ENCODE data around the gene ATF6. TPM values are rescaled to one million over a fixed set of nuclear protein-coding genes. Genes with fewer than 3 reads are reported as not detected.
"Not testable (repeated sequence)": the region's sequence is repeated elsewhere in the genome, so short reads cannot be mapped to it uniquely, and the experiment has no call there.

ATF6 gene, protein sequence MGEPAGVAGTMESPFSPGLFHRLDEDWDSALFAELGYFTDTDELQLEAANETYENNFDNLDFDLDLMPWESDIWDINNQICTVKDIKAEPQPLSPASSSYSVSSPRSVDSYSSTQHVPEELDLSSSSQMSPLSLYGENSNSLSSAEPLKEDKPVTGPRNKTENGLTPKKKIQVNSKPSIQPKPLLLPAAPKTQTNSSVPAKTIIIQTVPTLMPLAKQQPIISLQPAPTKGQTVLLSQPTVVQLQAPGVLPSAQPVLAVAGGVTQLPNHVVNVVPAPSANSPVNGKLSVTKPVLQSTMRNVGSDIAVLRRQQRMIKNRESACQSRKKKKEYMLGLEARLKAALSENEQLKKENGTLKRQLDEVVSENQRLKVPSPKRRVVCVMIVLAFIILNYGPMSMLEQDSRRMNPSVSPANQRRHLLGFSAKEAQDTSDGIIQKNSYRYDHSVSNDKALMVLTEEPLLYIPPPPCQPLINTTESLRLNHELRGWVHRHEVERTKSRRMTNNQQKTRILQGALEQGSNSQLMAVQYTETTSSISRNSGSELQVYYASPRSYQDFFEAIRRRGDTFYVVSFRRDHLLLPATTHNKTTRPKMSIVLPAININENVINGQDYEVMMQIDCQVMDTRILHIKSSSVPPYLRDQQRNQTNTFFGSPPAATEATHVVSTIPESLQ
- total RNA-seq, result 10 to 100 TPM; 21.3 to 24.9 TPM

DNA sequence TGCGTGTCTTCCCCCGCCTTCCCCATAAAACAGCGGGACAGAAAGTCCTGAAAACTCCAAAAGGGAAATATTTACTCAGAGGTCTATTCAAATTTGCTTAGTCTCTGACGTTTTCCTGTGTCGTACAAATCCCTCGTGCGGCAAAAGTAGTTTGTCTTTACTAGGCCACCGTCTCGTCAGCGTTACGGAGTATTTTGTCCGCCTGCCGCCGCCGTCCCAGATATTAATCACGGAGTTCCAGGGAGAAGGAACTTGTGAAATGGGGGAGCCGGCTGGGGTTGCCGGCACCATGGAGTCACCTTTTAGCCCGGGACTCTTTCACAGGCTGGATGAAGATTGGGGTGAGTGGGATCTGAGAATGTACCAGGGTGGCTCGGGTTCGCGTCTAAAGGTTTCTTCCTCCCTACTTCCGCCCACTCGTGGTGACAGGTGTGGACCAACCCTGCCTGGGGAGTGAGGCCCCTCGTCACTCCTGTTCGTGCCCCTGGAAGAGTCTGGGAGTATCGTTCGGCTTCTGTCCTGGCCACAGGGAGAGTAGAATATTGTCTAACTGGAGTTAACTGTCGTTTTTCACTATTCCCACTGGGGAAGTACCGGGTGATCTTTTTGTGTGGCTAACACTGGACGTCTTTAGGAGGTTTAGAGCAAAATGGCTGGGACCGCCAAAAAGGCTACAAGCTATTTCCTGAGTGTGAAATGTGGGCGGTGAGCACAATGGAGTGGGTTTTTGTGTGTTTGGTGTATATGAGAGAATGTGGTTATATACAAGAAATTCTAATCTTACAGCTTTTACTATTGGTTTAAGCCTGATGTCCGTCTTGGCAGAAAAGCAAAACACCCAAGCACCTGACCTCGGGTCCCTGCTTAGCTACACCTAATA, at the start of gene ATF6:
Gene ATF6 (plus strand): TSS at position 219 of the 880 bp plus-strand sequence. CDS start 41 bp downstream, at position 260.
- DNase-seq (ENCODE audit: low spot score in 2 of 2) (peak; percentile 73 to 74), ATAC-seq (peak; percentile 78 to 81)
- Mint-ChIP-seq H3K27ac (peak within 1 kb of the TSS; percentile 98 to 99), H3K36me3 (peaks cover 0 to 9% of the 10 kb centered on the region in 2 donors), H3K9me3 (no peaks in the 10 kb centered on the region)

DNA sequence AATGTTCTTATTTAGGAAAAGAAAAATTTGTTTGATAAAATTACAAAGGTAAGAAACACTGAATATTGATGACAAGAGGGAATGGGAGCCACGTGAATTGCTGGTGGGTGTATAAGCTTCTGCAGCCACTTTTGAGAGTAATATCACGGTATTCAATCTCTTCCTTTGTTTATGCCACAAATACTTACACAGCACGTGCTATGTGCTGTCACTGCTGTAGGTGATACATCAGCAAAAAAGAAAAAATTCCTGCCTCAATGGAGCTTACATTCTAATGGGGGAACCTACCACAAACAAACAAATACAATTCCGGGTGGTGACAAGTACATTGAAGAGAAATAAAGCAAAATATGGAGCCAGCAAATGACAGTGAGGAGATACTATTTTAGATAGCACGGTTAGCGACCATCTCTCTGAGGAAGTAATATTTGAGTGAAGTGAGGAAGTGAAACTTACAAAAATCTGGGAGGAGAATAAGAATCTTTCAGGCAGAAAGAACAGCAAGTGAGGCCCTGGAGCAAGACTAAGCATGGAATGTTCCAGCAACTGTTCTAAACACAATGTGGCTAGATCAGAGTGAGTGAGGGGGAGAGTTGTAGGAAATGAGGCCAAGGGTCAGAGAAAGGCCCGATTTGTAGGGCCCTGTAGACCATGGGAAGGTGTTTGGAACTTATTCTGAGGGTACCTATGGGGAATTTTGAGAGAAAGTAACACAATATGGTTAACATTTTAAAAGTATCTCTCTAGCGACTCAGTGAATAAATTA, 47.4 kb upstream of the ATF6 start:
- Mint-ChIP-seq H3K9me3 (no peaks in the 10 kb centered on the region), H3K36me3 (no peaks in the 10 kb centered on the region), H3K27ac (no peak overlapping the region)
- ATAC-seq, result no peak
- no peak for DNase-seq (ENCODE audit: low spot score in 2 of 2)

DNA sequence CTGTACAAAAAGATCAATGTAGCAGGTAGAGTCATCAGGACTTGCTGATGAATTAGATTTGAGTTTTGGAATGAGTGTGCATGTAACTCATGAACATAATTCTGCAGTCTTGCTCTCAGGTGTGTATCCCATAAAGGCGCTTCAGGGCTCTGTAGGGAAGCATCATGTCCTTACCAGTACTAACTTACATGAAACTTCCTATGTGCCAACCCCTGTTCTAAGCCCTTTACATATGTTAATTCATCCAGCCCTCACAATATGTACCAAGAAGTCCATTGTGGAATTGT, 46.9 kb upstream of the ATF6 start:
- DNase-seq (ENCODE audit: low spot score in 2 of 2), result no peak
- H3K9me3 Mint-ChIP-seq, result no peaks in the 10 kb centered on the region
- H3K27ac Mint-ChIP-seq, result no peak overlapping the region
- H3K36me3 Mint-ChIP-seq, result no peaks in the 10 kb centered on the region
- ATAC-seq, result peak; percentile 60 to 89

DNA sequence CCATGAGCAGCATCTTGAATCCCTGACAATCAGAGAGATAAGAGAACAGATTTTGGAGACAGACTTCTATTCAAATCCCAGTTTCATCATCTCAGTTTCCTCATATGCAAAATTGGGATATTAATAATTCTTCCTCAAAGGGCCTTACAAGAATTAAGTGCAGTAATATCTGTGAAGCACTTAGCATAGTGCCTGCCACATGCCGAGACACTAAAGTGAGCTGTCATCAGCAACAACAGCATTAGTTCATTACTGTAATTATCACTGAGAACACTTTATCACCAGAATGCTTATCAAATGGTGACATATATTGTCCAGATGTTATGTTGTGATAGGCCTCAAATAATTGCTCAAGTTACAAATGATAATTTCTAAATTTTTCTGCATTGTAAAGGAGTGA, 45.7 kb upstream of the ATF6 start:
- ATAC-seq (no peak), DNase-seq (ENCODE audit: low spot score in 2 of 2) (no peak)
- Mint-ChIP-seq H3K27ac (no peak overlapping the region), H3K9me3 (no peaks in the 10 kb centered on the region), H3K36me3 (no peaks in the 10 kb centered on the region)

DNA sequence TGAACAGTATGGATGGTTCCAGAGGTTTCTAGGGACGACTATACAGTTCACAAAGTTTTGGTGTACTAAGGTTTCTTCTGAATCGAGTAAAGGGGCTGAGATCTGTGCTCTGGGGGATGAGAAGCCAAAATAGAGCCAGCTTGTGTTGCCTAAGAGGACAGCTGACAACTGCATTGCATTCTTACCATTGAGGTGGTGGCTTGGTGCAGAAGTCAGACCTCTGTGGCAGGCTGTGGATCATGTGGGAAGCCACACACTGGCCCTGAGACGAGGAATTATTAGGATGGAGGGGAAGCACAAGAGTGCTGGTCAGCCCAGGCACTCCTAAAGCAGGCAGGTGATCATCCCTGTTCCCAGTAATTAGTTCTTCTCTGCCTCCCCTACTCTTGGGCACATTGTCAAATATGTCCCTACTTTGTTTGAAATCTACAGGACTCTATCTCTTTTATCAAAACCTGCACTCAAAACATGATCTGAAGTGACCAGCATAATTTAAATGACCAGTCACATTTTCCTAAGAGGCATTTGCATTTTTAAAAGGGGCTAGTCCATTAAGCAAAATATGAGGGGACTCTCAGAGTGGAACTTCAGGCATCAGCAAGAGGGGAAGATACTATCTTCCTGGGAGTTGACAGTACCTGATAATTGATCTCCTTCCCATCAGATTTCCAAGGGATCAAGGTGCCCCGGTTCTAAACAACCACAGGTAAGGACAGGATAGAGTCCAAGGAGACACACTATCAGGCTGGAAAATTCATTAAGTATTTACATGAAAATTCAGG, 45.0 kb upstream of the ATF6 start, which contains the start of gene FCRLB:
Gene FCRLB (plus strand): TSS at position 589 of the 782 bp plus-strand sequence. CDS start 1,129 bp downstream, outside the sequence.
- DNase-seq (ENCODE audit: low spot score in 2 of 2) (no peak), ATAC-seq (no peak)
- no peaks in the 10 kb centered on the region for H3K36me3 Mint-ChIP-seq
- H3K27ac Mint-ChIP-seq, result no peak within 1 kb of the TSS
- no peaks in the 10 kb centered on the region for H3K9me3 Mint-ChIP-seq

DNA sequence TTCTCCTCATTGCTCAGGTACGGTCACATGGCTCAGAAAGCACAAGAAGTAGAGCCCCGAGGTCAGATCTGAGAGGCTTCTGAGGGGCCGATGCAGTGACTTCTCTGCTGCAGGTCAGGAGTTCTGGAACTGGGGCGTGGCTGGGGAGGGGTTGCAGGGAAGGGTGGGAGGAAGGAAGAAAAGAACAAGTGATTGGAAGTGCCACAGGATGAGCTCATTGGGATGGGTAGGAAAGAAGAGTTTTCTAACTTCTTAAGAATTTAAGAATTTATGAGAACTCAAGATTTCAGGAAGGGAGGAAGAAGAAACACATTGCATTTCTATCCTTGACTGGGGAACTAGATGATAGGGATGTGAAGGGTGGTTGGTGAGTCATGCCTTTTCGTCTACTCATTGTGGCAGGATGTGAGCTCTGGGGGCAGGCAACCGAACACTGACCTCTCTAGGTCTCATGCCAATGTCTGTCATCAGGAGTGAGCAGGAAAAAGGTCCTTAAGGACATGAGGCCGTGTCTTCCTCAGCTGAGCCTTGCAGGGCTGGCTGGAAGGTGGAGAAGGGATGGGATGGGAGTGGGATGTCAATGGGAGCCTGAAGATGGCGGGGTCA, 44.3 kb upstream of the ATF6 start:
- ATAC-seq (peak in 1 of 2 donors; percentile 58), DNase-seq (ENCODE audit: low spot score in 2 of 2) (no peak)
- Mint-ChIP-seq H3K9me3 (no peaks in the 10 kb centered on the region), H3K27ac (no peak overlapping the region), H3K36me3 (no peaks in the 10 kb centered on the region)

DNA sequence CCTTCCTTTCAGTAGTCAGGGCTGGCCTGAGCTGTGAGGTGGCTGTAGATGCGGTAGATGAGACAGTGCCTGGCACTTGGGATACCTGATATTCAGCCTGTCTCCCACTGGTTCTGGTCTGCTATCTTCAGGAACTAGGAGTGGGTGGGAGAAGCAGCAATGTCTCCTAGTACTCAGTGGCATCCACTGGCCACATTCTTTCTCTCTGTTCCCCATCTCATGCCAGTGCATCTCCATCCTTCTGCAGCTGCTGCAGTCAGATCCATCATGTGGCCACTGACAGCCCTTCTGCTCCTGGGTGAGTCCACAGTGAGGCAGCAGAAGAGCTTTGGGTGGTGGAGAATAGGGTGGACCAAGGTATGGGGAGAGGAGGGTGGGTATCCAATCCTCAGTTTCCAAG, 43.7 kb upstream of the ATF6 start:
- no peaks in the 10 kb centered on the region for H3K36me3 Mint-ChIP-seq
- no peak overlapping the region for H3K27ac Mint-ChIP-seq
- no peak for ATAC-seq
- DNase-seq (ENCODE audit: low spot score in 2 of 2), result no peak
- H3K9me3 Mint-ChIP-seq, result no peaks in the 10 kb centered on the region

DNA sequence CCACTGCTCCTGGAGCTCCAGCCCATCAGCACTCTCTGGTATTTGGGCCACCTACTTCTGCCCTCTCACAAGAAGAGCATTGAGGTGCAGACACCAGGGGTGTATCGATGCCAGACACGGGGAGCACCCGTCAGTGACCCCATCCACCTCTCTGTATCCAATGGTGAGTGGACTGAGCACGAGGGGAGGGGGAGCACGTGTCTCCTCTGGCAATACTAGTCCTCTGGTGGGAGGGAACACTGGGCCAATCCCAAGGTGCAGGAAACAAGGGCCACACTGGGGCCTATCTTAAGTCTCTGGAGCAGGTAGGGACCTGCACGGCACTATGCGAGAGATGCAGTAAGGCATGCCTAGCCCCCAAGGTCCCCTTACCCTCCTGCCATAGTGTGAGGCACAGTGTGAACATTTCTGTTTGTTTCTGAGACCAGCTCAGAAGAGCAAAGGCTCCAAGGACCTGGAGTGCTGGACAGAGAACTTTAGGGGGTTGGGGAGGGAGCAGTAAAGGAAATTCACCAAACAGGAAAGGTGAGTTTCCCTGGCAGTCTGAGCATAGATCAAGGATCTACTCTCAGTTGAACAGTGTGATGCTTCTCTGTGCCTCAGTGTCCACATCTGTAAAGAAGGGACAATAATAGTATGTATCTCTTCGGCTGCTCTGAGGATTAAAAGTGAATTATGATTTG, 42.5 kb upstream of the ATF6 start:
- H3K9me3 Mint-ChIP-seq, result no peaks in the 10 kb centered on the region
- ATAC-seq (no peak), DNase-seq (ENCODE audit: low spot score in 2 of 2) (no peak)
- H3K27ac Mint-ChIP-seq, result no peak overlapping the region
- H3K36me3 Mint-ChIP-seq, result no peaks in the 10 kb centered on the region

DNA sequence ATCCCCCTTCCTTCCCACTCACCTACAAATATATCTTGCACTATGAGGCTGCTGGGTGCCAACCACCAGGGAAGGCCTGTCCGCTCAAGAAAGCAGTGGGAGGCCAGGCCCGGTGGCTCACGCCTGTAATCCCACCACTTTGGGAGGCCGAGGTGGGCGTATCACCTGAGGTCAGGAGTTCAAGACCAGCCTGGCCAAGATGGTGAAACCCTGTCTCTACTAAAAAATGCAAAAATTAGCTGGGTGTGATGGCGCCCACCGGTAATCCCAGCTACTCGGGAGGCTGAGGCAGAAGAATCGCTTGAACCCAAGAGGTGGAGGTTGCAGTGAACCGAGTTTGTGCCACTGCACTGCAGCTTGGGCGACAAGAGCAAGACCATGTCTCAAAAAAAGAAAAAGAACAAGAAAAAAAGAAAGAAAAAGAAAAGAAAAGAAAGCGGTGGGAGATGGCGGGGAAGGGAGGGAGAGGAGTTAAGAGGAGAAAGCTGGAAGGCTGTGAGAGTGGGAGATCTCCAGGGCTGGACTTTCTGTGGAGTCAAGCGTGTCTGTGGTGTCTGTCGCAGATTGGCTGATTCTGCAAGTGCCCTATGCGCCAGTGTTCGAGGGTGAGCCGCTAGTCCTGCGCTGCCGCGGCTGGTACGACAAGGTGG, 40.7 kb upstream of the ATF6 start:
- H3K36me3 Mint-ChIP-seq; DNase-seq (ENCODE audit: low spot score in 2 of 2); ATAC-seq; H3K9me3 Mint-ChIP-seq: not testable (repeated sequence)
- H3K27ac Mint-ChIP-seq, result peak overlapping the region in 1 of 2 donors; percentile 43

DNA sequence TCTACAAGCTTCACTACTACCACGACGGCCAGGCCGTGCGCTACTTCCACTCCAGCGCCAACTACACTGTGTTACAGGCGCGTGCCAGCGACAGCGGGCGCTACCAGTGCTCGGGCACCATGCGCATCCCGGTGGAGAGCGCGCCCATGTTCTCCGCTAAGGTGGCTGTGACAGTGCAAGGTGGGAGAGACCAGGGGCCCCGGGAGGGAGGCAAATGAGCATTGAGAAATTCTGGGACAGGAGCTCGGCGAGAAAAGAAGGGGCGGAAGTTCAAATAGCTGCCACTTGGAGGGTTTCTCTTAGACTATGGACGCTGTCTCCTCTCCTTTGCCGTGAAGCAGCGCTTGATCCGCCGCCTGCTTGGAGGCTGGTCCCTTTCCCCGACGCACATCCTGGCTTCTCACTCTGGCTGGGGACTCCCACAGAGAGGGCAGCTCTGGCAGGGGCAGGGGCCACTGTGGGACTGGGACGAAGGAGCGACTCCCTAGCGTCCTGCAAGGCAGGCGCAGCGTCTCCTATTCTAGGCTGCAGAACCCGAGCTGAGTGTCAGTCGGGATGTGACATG, 40.1 kb upstream of the ATF6 start:
- peak overlapping the region in 1 of 2 donors; percentile 43 for H3K27ac Mint-ChIP-seq
- H3K36me3 Mint-ChIP-seq, result no peaks in the 10 kb centered on the region

DNA sequence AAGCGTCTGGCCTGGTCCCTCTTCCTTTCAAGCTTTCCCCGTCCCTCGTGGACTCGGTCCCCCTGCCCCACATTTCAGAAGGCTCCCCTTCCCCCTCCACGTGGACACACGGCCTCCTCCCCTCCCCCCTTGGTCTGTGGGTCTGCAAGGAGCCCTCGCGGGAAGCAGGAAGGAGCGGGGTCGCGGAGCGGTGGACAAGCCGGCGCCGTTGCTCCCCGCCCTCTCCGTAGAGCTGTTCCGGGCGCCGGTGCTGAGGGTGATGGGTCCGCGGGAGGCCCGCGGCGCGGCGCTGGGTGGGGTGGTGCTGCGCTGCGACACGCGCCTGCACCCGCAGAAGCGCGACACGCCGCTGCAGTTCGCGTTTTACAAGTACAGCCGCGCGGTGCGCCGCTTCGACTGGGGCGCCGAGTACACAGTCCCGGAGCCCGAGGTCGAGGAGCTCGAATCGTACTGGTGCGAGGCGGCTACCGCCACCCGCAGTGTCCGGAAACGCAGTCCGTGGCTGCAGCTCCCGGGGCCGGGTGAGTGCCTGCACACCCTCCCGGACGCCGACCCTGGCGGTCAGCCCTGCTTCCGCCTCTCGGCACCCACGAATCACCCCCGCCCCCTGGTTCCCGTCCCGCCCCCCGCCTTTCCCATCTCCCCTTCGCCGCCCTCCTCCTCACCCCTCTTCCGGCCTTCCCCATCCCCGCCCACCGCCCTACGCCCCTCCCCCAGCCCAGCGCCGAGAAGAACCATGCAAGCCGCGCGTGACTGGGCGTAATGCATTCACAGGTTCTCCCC, 39.5 kb upstream of the ATF6 start:
- H3K9me3 Mint-ChIP-seq, result no peaks in the 10 kb centered on the region
- DNase-seq (ENCODE audit: low spot score in 2 of 2), result peak; percentile 45 to 67
- no peak overlapping the region for H3K27ac Mint-ChIP-seq

More for the DNA sequence above, 40.1 kb upstream of the ATF6 start:
- ATAC-seq, result peak; percentile 12 to 13
- DNase-seq (ENCODE audit: low spot score in 2 of 2), result peak in 1 of 2 donors; percentile 31
- no peaks in the 10 kb centered on the region for H3K9me3 Mint-ChIP-seq

DNA sequence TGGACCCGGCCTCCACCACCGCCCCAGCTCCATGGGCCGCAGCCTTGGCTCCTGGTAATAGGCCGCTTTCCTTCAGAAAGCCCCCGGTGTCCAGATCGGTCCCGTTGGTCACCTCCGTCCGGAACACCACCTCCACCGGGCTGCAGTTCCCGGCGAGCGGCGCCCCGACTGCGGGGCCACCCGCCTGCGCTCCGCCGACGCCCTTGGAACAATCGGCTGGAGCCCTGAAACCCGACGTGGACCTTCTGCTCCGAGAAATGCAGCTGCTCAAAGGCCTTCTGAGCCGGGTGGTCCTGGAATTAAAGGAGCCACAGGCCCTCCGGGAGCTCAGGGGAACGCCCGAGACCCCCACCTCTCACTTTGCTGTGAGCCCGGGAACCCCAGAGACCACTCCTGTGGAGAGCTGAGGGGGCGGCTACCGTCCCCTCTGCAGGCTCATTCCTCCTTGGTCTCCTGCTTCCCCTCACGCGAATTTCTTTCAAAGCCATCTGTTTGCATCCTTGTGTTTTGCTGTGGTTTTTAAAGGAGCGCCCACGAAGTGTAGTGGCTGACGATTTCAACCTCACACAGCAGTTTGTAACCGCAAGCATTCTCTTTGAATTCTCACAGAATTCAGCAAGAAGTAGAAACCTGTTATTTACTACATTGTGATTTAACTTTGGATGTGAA, 38.7 kb upstream of the ATF6 start:
- peak; percentile 28 to 60 for DNase-seq (ENCODE audit: low spot score in 2 of 2)
- Mint-ChIP-seq H3K27ac (peak overlapping the region; percentile 11 to 85), H3K36me3 (no peaks in the 10 kb centered on the region), H3K9me3 (no peaks in the 10 kb centered on the region)
- ATAC-seq, result peak; percentile 21 to 52

More for the DNA sequence above, 39.5 kb upstream of the ATF6 start:
- peak; percentile 37 to 60 for ATAC-seq
- no peaks in the 10 kb centered on the region for H3K36me3 Mint-ChIP-seq
